SH-SY5Y (cell line): ENCODE results near the gene PSMD8.

Experiments
- GATA2 ChIP-seq: IDR thresholded peaks from 2 replicates; pipeline ENCODE4 v1.6.1; 2011; ENCODE audit warnings: mild to moderate bottlenecking, low read depth, low read length
- GATA3 ChIP-seq: IDR thresholded peaks from 2 replicates; pipeline ENCODE4 v1.6.1; 2011; ENCODE audit warnings: low read depth, mild to moderate bottlenecking, low read length, moderate library complexity

DNA sequence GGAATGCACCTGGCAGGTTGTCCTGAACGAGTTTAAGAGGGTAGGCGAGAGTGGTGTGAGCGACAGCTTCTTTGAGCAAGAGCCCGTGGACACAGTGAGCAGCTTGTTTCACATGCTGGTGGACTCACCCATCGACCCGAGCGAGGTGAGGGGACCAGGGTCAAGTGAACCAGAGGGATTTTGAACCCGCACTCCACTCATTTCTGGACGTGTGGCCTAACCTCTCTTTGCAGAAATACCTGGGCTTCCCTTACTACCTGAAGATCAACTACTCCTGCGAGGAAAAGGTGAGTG, 37.1 kb upstream of the PSMD8 start:
- TF ChIP-seq GATA2 (no peak), GATA3 (no peak)
